Right atrium auricular region (tissue), 2 donors: ENCODE data around the gene GABRA5. TPM values are rescaled to one million over a fixed set of nuclear protein-coding genes. Genes with fewer than 3 reads are reported as not detected.
"Not testable (repeated sequence)": the region's sequence is repeated elsewhere in the genome, so short reads cannot be mapped to it uniquely, and the experiment has no call there.

Experiments
- DNase-seq: peaks from one replicate; pipeline ENCODE4 v3.0.0-alpha.2; 2019; ENCODE audit warnings: low spot score
- H3K27ac ChIP-seq, 2 donors: fragments of 200-600 bp; sonication (generic); 1 replicate in 1 of 2; 2 replicates in 1 of 2; pipeline ENCODE4 v1.5.1; 2016 to 2019
- H3K27me3 ChIP-seq, 2 donors: fragments of 200-600 bp; sonication (generic); one replicate each; pipeline versions ENCODE4 v1.5.1 to v1.6.0; 2017 to 2019
- H3K36me3 ChIP-seq: fragments of 200-600 bp; sonication (generic); one replicate; pipeline ENCODE4 v1.5.1; 2016
- H3K4me1 ChIP-seq, 2 donors: fragments of 200-600 bp; sonication (generic); one replicate each; pipeline versions ENCODE4 v1.5.1 to v1.6.0; 2017 to 2019
- H3K4me3 ChIP-seq, 2 donors: fragments of 200-600 bp; sonication (generic); 1 replicate in 1 of 2; 2 replicates in 1 of 2; pipeline ENCODE4 v1.5.1; 2017 to 2019; ENCODE audit warnings: mild to moderate bottlenecking in 1 of 2, moderate library complexity in 1 of 2
- H3K9me3 ChIP-seq, 2 donors: fragments of 200-600 bp; sonication (generic); one replicate each; pipeline ENCODE4 v1.5.1; 2019
- total RNA-seq, 2 donors: library from RNA; depleted of rRNA; stranded (reverse); fragments of >200 nt; gene quantifications; one replicate each; pipeline ENCODE4 v1.1.0, GENCODE V29; 2016
- TF ChIP-seq, protein P1 (sequence below), 2 donors: fragments of 200-600 bp; sonication (generic); IDR thresholded peaks; one replicate each; pipeline ENCODE4 v1.5.1; 2019; ENCODE audit warnings: antibody characterized with exemption in 2 of 2

GABRA5 gene
- total RNA-seq: under 1 TPM; 0.59 to 0.78 TPM

DNA sequence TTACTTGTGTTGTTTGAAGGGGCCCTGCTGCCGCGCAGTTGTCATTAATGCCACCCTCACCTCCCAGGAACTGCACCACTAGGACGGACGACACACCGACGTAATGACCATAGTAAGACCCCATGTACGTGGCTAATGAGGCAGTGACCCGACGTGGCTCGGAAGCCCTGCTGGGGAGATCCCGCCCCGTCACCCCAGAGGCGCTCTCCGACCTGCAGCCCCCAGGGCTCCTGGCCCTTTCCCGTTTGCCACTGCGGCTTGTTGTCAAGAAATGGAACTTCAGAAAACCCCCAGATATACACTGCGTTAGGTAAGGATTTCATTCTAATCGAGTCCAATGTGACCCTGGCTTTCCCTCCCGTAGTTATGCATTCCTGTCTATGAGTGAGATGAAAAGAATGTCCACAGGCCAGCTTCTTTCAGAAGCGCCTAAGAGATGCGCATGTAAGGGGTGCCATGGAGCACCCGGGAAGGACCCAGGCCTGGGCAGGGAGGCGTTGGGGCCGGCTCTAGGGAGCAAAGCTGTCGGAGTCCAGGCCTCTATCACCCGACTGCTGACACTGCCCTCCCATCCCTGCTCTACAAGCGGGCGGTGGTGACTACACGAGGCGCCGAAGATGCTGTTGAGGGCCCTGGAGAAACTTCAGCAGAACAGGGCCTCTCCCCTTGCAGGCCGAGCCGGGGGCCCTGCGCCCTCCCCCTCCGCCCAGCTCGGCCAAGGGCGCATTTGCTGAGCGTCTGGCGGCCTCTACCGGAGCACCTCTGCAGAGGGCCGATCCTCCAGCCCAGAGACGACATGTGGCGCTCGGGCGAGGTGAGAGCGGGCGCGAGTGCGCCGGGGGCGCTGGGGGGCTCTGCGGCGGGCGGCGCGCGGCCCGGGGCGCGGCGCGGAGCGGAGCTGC, at the start of gene GABRA5:
Gene GABRA5 (plus strand): TSS at position 765 of the 902 bp plus-strand sequence. CDS start 2,187 bp downstream, outside the sequence.
- H3K4me3 ChIP-seq: peak within 1 kb of the TSS; percentile 38 to 50
- no peaks in the 10 kb centered on the region for H3K36me3 ChIP-seq
- peaks cover 0 to 5% of the 10 kb centered on the region in 2 donors for H3K4me1 ChIP-seq
- TF ChIP-seq, protein P1, sequence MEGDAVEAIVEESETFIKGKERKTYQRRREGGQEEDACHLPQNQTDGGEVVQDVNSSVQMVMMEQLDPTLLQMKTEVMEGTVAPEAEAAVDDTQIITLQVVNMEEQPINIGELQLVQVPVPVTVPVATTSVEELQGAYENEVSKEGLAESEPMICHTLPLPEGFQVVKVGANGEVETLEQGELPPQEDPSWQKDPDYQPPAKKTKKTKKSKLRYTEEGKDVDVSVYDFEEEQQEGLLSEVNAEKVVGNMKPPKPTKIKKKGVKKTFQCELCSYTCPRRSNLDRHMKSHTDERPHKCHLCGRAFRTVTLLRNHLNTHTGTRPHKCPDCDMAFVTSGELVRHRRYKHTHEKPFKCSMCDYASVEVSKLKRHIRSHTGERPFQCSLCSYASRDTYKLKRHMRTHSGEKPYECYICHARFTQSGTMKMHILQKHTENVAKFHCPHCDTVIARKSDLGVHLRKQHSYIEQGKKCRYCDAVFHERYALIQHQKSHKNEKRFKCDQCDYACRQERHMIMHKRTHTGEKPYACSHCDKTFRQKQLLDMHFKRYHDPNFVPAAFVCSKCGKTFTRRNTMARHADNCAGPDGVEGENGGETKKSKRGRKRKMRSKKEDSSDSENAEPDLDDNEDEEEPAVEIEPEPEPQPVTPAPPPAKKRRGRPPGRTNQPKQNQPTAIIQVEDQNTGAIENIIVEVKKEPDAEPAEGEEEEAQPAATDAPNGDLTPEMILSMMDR (IDR thresholded peaks at IDR 0.05): peak in 1 of 2 donors; percentile 46
- DNase-seq: no peak
- H3K27ac ChIP-seq: no peak within 1 kb of the TSS
- peaks cover 0 to 12% of the 10 kb centered on the region in 2 donors for H3K27me3 ChIP-seq
- no peaks in the 10 kb centered on the region for H3K9me3 ChIP-seq

GRCh38 chr15:26831191-26831590, 35.7 kb upstream of the GABRA5 start:
- not testable (repeated sequence) for H3K4me1 ChIP-seq, H3K27me3 ChIP-seq, H3K9me3 ChIP-seq, H3K36me3 ChIP-seq, DNase-seq, H3K27ac ChIP-seq
- peak overlapping the region in 1 of 2 donors; percentile 37 for H3K4me3 ChIP-seq

DNA sequence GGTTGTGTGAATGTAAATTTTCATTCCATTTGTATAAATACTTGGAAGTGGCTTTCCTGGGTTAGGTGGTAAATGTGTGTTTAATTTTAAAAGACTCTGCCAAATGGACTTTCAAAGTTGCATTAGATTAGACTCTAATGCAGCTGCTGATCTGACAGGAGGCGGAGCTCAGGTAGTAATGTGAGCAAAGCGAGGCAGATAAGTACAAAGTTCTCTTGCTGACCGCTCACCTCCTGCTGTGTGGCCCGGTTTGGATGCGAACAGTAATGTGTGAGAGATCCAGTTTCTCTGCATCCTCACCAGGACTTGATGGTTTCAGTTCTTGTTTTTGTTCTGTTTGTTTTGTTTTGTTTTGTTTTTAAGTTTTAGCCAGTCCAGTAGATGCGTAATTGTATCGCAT, 34.9 kb upstream of the GABRA5 start:
- TF ChIP-seq, protein P1 (IDR thresholded peaks at IDR 0.05): no peak
- no peaks in the 10 kb centered on the region for H3K36me3 ChIP-seq
- no peak overlapping the region for H3K4me3 ChIP-seq
- DNase-seq: no peak
- H3K9me3 ChIP-seq: peaks cover 0 to 5% of the 10 kb centered on the region in 2 donors
- H3K27me3 ChIP-seq: no peaks in the 10 kb centered on the region
- no peaks in the 10 kb centered on the region for H3K4me1 ChIP-seq
- no peak overlapping the region for H3K27ac ChIP-seq

- peaks cover 0 to 8% of the 10 kb centered on the region in 2 donors for H3K9me3 ChIP-seq
- TF ChIP-seq, protein P1 (IDR thresholded peaks at IDR 0.05): peak in 1 of 2 donors; percentile 46
These were observed 28.0 kb upstream of the GABRA5 start for GRCh38 chr15:26838742-26839460.

GRCh38 chr15:26841514-26841913, 25.3 kb upstream of the GABRA5 start:
- Histone ChIP-seq H3K4me1 (no peaks in the 10 kb centered on the region), H3K36me3 (no peaks in the 10 kb centered on the region), H3K27ac (no peak overlapping the region), H3K4me3 (no peak overlapping the region), H3K9me3 (peaks cover 0 to 7% of the 10 kb centered on the region in 2 donors), H3K27me3 (no peaks in the 10 kb centered on the region)
- TF ChIP-seq, protein P1 (IDR thresholded peaks at IDR 0.05): no peak
- no peak for DNase-seq

More at GRCh38 chr15:26838742-26839460, 28.0 kb upstream of the GABRA5 start:
- Histone ChIP-seq H3K4me1 (no peaks in the 10 kb centered on the region), H3K27ac (no peak overlapping the region), H3K27me3 (no peaks in the 10 kb centered on the region), H3K4me3 (no peak overlapping the region), H3K36me3 (no peaks in the 10 kb centered on the region)
- DNase-seq: no peak

GRCh38 chr15:26841941-26842340, 24.9 kb upstream of the GABRA5 start:
- DNase-seq: no peak
- Histone ChIP-seq H3K4me1 (no peaks in the 10 kb centered on the region), H3K27ac (no peak overlapping the region), H3K4me3 (no peak overlapping the region), H3K27me3 (no peaks in the 10 kb centered on the region), H3K36me3 (no peaks in the 10 kb centered on the region), H3K9me3 (peaks cover 0 to 3% of the 10 kb centered on the region in 2 donors)
- TF ChIP-seq, protein P1 (IDR thresholded peaks at IDR 0.05): no peak
